ENCODE data around the gene LAMB1.

The LAMB1 gene

DNA sequence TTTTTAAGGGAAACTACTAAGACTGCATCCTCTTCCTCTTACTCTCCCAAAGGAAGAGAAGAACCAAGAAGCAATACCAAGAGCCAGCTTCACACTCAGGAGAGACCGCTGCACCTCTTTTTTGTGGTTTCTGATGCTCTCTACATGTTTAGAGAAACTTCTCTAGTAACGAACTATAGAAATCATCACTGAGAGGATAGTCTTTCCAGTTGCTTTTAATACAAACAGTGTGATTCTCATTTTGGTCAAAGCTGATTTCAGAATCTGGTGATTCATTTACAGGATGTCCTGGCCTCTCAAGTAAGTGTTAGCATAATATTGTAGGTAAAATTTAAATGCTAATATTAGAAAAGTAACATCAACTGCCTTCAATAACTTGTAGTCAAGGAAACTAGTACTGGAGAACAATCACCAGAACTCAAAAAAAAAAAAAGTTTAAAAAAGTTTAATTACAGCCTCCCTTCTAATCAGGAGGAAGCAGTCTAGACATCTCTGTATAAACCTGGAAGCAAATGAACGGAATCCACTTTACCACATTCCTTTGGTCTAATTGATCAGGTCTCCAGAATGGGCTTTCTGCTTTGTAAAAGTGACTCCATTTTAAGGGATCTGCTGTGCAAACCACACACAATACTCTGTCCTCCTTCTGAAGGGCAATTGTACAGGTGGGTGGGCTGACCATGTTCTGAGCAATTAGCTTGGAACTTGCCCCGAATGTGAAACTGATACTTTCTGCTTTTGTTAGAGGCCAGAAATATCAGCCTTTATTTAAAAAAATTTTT, 3.0 kb downstream of the LAMB1 start:
- no peak overlapping the region for H2BK12ac ChIP-seq (ENCODE audit: low read length in 2 of 2)
- H3K4ac ChIP-seq (ENCODE audit: low read depth in 1 of 2, low read length in 2 of 2): peak overlapping the region in 1 of 2 experiments; percentile 24
- H4K8ac ChIP-seq (ENCODE audit: low read length): no peak overlapping the region
- no peak overlapping the region for H3K23ac ChIP-seq (ENCODE audit: low read length in 2 of 2)
- H4K91ac ChIP-seq (ENCODE audit: low read length): no peak overlapping the region
- no peak overlapping the region for H2AK5ac ChIP-seq (ENCODE audit: low read length, severe bottlenecking)
- no peak overlapping the region for H3K14ac ChIP-seq (ENCODE audit: low read length in 2 of 2)
- 65% methylated on average over 1 of the region's 4 CpGs for WGBS
- H3K4me2 ChIP-seq (ENCODE audit: low read length, poor library complexity, severe bottlenecking): peak overlapping the region; percentile 61
- H3K36me3 ChIP-seq (ENCODE audit: control insufficient read depth in 1 of 2, insufficient read depth in 2 of 2, low read depth in 1 of 2, low read length in 2 of 2): peaks cover 14 to 52% of the 10 kb centered on the region in 2 experiments
- peak overlapping the region; percentile 11 to 28 for H3K18ac ChIP-seq (ENCODE audit: low read depth in 1 of 2, low read length in 2 of 2)
- peak overlapping the region; percentile 52 for H2BK120ac ChIP-seq (ENCODE audit: low read depth, low read length)
- H2AFZ ChIP-seq (ENCODE audit: low read depth, low read length): no peak overlapping the region
- DNase-seq: peak; percentile 52
- H3K9me3 ChIP-seq (ENCODE audit: control insufficient read depth, low read length): no peaks in the 10 kb centered on the region
- peak overlapping the region; percentile 75 for H2BK5ac ChIP-seq (ENCODE audit: low read depth, low read length, poor library complexity, severe bottlenecking)
- no peak overlapping the region for H3K4me3 ChIP-seq (ENCODE audit: insufficient read depth in 1 of 2, low read depth in 1 of 2, low read length in 2 of 2)
- H3K79me1 ChIP-seq (replicated peaks; ENCODE audit: low read length, poor library complexity, severe bottlenecking): no peaks in the 10 kb centered on the region
- no peak overlapping the region for H3K9ac ChIP-seq (ENCODE audit: low read length)
- peaks cover 9% of the 10 kb centered on the region for H3K4me1 ChIP-seq (ENCODE audit: control insufficient read depth, insufficient read depth, low read depth, low read length)
- peak overlapping the region; percentile 99 for H3K27ac ChIP-seq (ENCODE audit: low read length, poor library complexity, severe bottlenecking)
- H3K27me3 ChIP-seq (ENCODE audit: control insufficient read depth in 1 of 2, insufficient read depth in 1 of 2, low read length in 2 of 2): no peaks in the 10 kb centered on the region
- no peak overlapping the region for H2BK15ac ChIP-seq (ENCODE audit: low read depth, poor library complexity, severe bottlenecking)

DNA sequence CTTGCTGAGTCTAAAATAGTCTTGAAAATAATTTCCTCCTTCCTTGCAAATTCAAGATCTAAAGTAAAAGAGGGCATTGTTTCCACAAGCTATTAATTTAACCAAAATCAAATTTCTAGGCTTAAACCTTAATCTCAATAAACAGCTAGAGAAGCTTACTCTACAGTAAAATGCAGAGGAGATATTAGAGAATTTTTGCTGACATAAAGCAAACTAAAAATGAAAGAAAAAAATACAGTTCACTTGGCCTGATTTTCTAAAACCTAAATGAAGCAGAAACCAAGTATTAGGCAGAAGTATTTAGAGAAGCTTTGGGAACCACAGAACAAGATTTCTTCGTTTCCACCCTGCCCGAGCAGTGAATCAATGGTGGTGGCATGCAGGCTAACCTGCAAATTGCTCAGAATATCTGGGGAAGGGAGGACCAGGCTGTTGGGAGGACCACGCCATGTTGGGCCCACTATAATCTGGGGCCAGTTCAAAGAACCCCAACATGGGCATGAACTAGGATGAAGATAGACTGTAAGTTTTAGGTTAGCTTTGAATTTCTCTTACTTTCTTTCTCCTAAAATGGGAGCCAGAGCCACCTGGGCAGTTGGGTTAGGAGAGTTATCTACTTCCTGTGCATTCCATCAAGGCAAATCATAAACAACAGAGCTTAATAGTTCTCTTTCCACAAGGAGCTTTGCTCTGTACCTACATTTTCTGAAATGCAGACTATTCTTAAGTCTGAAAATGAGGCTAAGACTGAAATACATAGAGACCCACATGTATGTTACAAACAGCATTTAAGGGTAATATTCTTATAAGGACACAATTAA, 4.1 kb downstream of the LAMB1 start:
- H4K91ac ChIP-seq (ENCODE audit: low read length): no peak overlapping the region
- H2BK15ac ChIP-seq (ENCODE audit: low read depth, poor library complexity, severe bottlenecking): no peak overlapping the region
- H3K27me3 ChIP-seq (ENCODE audit: control insufficient read depth in 1 of 2, insufficient read depth in 1 of 2, low read length in 2 of 2): no peaks in the 10 kb centered on the region
- H3K4ac ChIP-seq (ENCODE audit: low read depth in 1 of 2, low read length in 2 of 2): no peak overlapping the region
- 54% methylated on average over 3 of the region's 3 CpGs for WGBS
- H3K27ac ChIP-seq (ENCODE audit: low read length, poor library complexity, severe bottlenecking): peak overlapping the region; percentile 99
- H2AFZ ChIP-seq (ENCODE audit: low read depth, low read length): no peak overlapping the region
- no peak overlapping the region for H3K4me3 ChIP-seq (ENCODE audit: insufficient read depth in 1 of 2, low read depth in 1 of 2, low read length in 2 of 2)
- H3K23ac ChIP-seq (ENCODE audit: low read length in 2 of 2): no peak overlapping the region
- no peaks in the 10 kb centered on the region for H3K79me1 ChIP-seq (replicated peaks; ENCODE audit: low read length, poor library complexity, severe bottlenecking)
- H3K4me1 ChIP-seq (ENCODE audit: control insufficient read depth, insufficient read depth, low read depth, low read length): peaks cover 4% of the 10 kb centered on the region
- H2AK5ac ChIP-seq (ENCODE audit: low read length, severe bottlenecking): peak overlapping the region; percentile 14
- H2BK12ac ChIP-seq (ENCODE audit: low read length in 2 of 2): no peak overlapping the region
- no peak for DNase-seq
- H3K4me2 ChIP-seq (ENCODE audit: low read length, poor library complexity, severe bottlenecking): peak overlapping the region; percentile 26
- no peak overlapping the region for H2BK5ac ChIP-seq (ENCODE audit: low read depth, low read length, poor library complexity, severe bottlenecking)
- H2BK120ac ChIP-seq (ENCODE audit: low read depth, low read length): no peak overlapping the region
- peak overlapping the region in 1 of 2 experiments; percentile 50 for H3K18ac ChIP-seq (ENCODE audit: low read depth in 1 of 2, low read length in 2 of 2)
- no peak overlapping the region for H4K8ac ChIP-seq (ENCODE audit: low read length)
- H3K14ac ChIP-seq (ENCODE audit: low read length in 2 of 2): no peak overlapping the region
- peaks cover 14 to 60% of the 10 kb centered on the region in 2 experiments for H3K36me3 ChIP-seq (ENCODE audit: control insufficient read depth in 1 of 2, insufficient read depth in 2 of 2, low read depth in 1 of 2, low read length in 2 of 2)
- H3K9me3 ChIP-seq (ENCODE audit: control insufficient read depth, low read length): no peaks in the 10 kb centered on the region
- H3K9ac ChIP-seq (ENCODE audit: low read length): no peak overlapping the region

DNA sequence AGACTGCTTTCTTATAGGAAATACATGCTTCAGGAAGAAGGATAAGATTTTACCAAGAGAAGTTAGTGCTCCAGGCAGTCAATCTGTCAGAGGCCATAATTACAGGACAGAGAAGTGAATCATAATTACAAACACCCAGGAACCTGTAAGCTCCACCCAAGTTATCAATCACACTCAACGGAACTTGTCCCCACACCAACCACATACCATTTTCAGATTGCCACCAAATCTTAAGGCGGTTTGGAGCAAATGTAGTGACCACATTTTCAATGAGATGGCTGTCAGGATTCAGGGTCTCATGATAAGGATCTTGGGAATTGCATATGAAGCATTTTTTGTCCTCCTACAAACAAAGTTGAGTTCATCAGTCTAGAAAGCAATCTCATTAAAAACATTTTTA, 4.8 kb downstream of the LAMB1 start:
- H3K9me3 ChIP-seq (ENCODE audit: control insufficient read depth, low read length): no peaks in the 10 kb centered on the region
- peaks cover 3% of the 10 kb centered on the region for H3K79me1 ChIP-seq (replicated peaks; ENCODE audit: low read length, poor library complexity, severe bottlenecking)
- no peak overlapping the region for H3K9ac ChIP-seq (ENCODE audit: low read length)
- no peak overlapping the region for H3K18ac ChIP-seq (ENCODE audit: low read depth in 1 of 2, low read length in 2 of 2)
- H3K4me1 ChIP-seq (ENCODE audit: control insufficient read depth, insufficient read depth, low read depth, low read length): peaks cover 5% of the 10 kb centered on the region
- no peak overlapping the region for H4K91ac ChIP-seq (ENCODE audit: low read length)
- H3K4me2 ChIP-seq (ENCODE audit: low read length, poor library complexity, severe bottlenecking): peak overlapping the region; percentile 53
- no peak overlapping the region for H2BK15ac ChIP-seq (ENCODE audit: low read depth, poor library complexity, severe bottlenecking)
- H3K4ac ChIP-seq (ENCODE audit: low read depth in 1 of 2, low read length in 2 of 2): no peak overlapping the region
- no peaks in the 10 kb centered on the region for H3K27me3 ChIP-seq (ENCODE audit: control insufficient read depth in 1 of 2, insufficient read depth in 1 of 2, low read length in 2 of 2)
- peak overlapping the region; percentile 82 for H2AK5ac ChIP-seq (ENCODE audit: low read length, severe bottlenecking)
- H3K14ac ChIP-seq (ENCODE audit: low read length in 2 of 2): no peak overlapping the region
- no peak overlapping the region for H2BK120ac ChIP-seq (ENCODE audit: low read depth, low read length)
- no peak overlapping the region for H2BK5ac ChIP-seq (ENCODE audit: low read depth, low read length, poor library complexity, severe bottlenecking)
- H3K27ac ChIP-seq (ENCODE audit: low read length, poor library complexity, severe bottlenecking): peak overlapping the region; percentile 85
- no peak overlapping the region for H2AFZ ChIP-seq (ENCODE audit: low read depth, low read length)
- H2BK12ac ChIP-seq (ENCODE audit: low read length in 2 of 2): peak overlapping the region in 1 of 2 experiments; percentile 67
- no peak for DNase-seq
- no peak overlapping the region for H3K23ac ChIP-seq (ENCODE audit: low read length in 2 of 2)
- WGBS: 19% methylated on average over 2 of the region's 2 CpGs
- peaks cover 20 to 67% of the 10 kb centered on the region in 2 experiments for H3K36me3 ChIP-seq (ENCODE audit: control insufficient read depth in 1 of 2, insufficient read depth in 2 of 2, low read depth in 1 of 2, low read length in 2 of 2)
- peak overlapping the region; percentile 4 for H4K8ac ChIP-seq (ENCODE audit: low read length)
- no peak overlapping the region for H3K4me3 ChIP-seq (ENCODE audit: insufficient read depth in 1 of 2, low read depth in 1 of 2, low read length in 2 of 2)
